A172 (cell line): ENCODE data around the gene CRYBA1. TPM values are rescaled to one million over a fixed set of nuclear protein-coding genes. Genes with fewer than 3 reads are reported as not detected.
A peak's percentile ranks its signal among the peaks of the same experiment; 100 is the strongest.
"Not testable (repeated sequence)": the region's sequence is repeated elsewhere in the genome, so short reads cannot be mapped to it uniquely, and the experiment has no call there.

Source experiments
- DNase-seq: peaks from one replicate; pipeline ENCODE4 v3.0.0-alpha.2; 2015; ENCODE audit warnings: low spot score
- total RNA-seq: library from RNA; depleted of rRNA; stranded (reverse); fragments of >200 nt; shearing (Covaris generic); gene quantifications from 2 replicates; pipeline ENCODE4 v1.2.3, GENCODE V29; 2014

Gene CRYBA1
- total RNA-seq, 1 experiment from 2014 or later = not detected

DNA sequence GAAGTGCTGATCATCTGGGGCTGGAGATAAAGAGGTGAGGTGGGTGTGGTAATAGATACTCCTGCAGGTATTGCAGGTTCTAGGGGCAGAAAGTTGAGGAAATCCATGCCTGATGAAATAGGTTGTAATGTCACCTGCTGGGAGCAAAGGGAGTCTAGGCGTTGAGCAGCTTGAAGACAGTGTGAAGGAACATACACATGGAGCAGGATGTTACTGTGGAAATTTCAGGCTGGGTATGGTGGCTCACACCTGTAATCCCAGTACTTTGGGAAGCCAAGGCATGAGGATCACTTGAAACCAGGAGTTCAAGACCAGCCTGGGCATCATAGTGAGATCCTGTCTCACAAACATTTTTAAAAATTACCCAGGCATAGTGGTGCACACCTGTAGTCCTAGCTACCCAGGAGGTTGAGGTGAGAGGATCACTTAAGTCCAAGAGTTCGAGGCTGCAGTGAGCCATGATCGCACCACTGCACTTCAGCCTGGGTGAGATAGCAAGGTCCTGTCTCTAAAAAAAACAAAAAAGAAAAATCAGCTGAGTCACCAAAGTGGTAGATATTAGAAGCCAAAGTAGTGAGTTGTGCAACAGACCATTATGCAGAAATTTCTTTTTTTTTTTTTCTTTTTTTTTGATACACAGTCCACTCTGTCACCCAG is 9.1 kb upstream of the CRYBA1 start:
- DNase-seq = no peak

DNA sequence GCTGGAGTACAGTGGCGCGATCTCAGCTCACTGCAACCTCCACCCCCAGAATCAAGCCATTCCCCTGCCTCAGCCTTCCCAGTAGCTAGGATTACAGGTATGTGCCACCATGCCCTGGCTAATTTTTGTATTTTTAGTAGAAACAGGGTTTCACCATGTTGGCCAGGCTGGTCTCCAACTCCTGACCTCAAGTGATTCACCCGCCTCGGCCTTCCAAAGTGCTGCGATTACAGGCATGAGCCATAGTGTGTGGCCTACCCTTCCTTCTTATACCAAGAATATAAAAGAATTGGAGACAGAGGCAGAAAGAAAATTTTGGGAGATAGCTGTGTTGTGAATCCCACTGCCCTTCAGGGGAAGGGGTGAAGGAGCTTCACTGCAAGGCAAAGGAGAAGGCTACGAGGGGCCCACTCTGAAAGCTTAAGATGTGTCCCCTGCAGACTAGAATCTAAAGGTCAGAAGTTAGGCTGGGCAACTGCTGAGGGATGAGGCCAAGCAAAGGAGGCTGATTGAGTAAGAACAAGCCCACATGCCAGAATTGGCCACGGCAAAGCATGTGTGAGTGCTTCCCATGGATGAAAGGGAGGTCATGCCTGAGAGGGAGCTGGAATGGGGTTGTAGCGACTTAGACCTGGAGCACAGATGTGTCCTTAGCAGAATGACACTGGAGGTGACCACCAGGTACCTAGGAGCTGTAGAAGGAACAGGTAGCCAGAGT is 8.4 kb upstream of the CRYBA1 start:
- DNase-seq = no peak

- DNase-seq = peak; percentile 74
Measured at GRCh38 chr17:29240477-29240876, 6.2 kb upstream of the CRYBA1 start.

DNA sequence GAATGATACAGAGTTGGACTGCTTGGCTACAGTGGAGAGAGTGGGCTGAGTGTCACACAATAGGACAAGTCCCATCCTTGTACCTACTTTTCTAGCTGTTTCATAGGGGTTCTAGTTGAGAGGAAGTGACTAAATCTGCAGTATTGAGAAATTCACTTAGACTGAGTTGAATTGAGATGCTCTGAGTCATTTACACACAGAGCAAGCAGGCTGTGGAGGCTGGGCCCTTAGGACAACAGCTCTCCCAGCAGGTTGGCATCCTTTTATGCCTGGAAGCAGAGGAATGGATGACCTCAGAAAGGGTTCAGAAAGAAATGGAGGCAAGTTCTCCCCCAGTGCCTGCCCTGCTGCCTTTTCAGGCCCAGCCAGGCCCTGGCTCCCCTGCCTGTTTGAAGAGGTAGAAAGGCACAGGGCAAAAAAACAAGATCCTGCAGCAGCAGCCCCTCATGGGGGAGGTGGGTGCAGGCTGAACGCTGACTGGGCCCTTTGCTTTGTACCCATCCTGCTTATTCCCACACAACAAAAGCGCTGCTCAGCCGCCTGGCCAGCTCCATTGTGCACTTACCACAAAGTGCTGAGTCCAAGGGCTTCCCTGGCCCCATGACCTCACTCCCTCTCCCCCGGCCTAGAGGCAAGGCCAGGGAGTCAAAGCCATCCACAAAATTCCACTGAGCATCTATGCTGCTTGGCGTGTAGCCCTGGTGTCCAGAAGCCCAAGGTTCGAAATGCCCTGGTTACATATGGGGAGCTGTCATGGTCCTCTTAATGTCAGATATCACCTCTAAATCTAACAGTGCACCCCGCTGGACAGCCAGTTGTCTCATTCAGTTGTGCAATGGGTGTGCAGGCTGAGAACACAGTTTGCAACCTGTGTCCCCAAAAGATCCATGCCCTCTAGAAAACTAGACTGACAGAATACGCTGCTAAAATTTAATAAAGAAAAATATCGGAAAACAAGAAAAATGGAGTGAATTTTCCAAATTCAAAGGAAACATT is 5.4 kb upstream of the CRYBA1 start:
- peak; percentile 99 for DNase-seq

- no peak for DNase-seq
Measured at GRCh38 chr17:29242051-29242450, 4.6 kb upstream of the CRYBA1 start.

DNA sequence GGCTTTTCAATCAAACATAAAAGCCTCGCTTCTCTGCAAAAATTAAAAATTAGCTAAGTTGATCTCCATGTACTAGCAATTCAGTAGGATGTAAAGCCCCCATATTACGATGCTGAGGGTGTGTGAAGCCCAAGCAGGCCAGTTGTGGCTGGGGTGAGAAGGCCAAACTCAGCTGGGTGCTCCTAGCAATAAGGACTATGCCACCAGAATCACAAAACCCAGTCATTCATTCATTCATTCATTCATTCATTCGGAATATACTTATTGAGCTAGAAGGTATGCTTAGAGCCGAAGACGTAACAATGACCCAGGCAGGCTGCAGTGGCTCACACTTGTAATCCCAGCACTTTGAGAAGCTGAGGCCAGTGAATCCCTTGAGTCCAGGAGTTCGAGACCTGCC is 3.9 kb upstream of the CRYBA1 start:
- DNase-seq = no peak

- peak; percentile 58 for DNase-seq
Measured at GRCh38 chr17:29243792-29244191, 2.9 kb upstream of the CRYBA1 start.

GRCh38 chr17:29245401-29245800 is 1.3 kb upstream of the CRYBA1 start:
- DNase-seq = no peak

DNA sequence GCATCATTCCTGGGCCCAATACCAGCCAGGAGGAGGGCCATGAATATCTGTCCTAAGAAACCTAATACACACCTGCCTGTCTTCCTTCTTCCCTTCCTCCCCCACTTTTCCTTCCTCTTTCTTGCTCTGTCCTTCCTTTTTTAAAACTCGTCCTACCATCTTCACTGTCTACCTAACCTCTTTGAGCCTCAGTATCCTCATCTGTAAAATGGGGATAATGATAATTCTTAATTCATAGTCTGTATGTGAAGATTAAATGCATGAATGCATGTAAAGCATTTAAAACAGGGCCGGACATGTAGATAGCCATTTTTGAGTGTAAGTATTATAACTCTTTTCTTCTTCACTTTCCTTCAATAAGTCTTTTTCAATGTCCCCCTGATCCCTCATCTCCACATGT is 560 bp downstream of the CRYBA1 start:
- no peak for DNase-seq

GRCh38 chr17:29248845-29249244 is 2.2 kb downstream of the CRYBA1 start:
- DNase-seq = no peak

GRCh38 chr17:29250666-29251065 is 4.0 kb downstream of the CRYBA1 start:
- no peak for DNase-seq

GRCh38 chr17:29251184-29251583 is 4.5 kb downstream of the CRYBA1 start:
- no peak for DNase-seq

DNA sequence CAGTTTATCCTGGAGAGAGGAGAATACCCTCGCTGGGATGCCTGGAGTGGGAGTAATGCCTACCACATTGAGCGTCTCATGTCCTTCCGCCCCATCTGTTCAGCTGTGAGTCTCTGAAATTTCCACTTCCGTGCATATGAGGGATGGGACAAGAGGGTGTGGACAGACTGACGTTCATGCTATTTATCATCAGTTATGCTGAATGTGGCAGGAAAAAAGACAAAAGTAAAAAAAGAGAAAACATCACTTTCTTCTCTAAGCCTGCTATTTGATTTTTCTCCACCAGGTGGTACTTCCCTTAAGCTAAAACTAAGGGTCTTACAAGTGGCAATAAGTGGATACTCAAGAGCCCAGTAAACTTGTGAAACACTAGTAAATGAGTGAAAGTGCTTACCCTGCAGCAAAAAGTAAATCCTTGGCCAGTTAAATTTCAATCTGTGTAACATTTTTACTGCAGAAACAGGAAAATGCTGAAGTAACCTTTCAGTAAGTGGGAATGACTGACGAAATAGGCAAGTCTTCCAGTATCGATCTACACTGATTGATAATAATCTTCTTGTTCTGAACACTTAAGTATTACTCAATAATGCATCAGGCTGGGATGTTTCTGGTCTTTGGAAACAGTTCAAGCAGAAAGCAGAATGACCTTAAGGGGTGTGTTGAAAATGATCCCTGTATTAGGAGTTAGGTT is 5.6 kb downstream of the CRYBA1 start:
- no peak for DNase-seq

GRCh38 chr17:29253037-29253436 is 6.4 kb downstream of the CRYBA1 start:
- no peak for DNase-seq

- no peak for DNase-seq
Measured at GRCh38 chr17:29255926-29256522, 9.4 kb downstream of the CRYBA1 start.

DNA sequence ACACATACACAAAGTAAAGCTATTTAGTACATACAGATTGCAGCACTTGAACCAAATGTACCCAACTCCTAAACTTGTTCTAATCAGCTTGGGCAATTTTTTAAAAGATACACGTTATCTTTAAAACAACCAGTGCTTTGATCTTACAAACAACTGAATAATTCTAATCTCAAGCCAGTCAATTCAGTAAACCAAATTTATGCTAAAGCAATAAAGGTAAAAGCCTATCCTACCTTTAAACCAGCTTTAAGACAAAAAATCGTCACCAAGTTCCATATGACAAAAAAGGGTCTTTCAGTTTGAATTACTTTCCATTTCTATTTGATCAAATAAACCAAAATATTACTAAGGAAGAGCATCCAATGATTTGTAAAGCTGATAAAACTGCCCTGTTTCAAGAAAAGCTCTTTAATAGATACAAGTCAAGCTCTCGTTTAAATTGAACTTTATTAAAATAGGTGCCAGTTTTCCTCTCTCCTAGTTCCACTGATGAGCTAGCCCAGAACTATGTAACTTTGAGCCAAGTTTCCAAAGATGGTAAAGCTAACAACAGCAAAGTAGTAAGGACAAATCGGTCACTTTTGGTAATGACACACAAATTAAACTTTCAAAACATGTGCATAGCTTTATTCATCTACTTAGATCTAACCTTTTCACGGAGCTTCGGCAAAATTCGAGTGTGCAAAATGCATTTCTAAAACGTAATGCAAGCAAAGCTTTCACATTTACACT is 10.2 kb downstream of the CRYBA1 start:
- peak; percentile 40 for DNase-seq

GRCh38 chr17:29257756-29258155 is 11.1 kb downstream of the CRYBA1 start:
- DNase-seq = no peak

DNA sequence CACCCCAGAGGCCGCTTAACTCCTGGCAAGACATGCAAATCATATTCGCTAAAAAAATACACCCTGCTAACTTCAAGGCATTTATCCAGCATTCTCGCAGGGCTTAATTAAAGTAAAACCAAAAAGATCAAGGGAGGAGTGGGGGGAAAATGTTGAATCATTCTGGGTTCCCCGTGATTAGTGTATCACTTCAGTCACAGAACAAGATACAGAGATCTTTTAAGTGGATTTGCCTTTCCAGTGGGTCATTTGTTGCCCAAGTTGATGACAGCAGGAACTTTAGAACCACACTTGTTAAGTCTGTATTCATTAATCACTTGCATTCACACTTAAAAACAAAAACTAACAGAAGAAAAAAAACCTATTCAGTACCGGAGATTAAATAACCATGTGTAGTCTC is 17.3 kb downstream of the CRYBA1 start:
- no peak for DNase-seq

DNA sequence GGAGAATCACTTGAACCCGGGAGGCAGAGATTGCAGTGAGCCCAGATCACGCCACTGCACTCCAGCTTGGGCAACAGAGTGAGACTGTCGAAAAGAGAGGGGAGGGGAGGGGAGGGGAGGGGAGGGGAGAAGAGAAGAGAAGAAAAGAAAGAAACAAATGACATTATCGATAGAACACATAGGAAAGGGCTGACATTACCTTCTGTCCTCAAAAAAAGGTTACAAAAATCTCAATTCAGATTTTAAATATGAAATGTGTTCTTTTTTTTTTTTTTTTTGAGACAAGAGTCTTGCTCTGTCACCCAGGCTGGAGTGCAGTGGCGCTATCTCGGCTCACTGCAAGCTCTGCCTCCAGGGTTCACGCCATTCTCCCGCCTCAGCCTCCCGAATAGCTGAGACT is 25.3 kb downstream of the CRYBA1 start:
- DNase-seq = not testable (repeated sequence)

GRCh38 chr17:29273924-29274323 is 27.3 kb downstream of the CRYBA1 start:
- no peak for DNase-seq

DNA sequence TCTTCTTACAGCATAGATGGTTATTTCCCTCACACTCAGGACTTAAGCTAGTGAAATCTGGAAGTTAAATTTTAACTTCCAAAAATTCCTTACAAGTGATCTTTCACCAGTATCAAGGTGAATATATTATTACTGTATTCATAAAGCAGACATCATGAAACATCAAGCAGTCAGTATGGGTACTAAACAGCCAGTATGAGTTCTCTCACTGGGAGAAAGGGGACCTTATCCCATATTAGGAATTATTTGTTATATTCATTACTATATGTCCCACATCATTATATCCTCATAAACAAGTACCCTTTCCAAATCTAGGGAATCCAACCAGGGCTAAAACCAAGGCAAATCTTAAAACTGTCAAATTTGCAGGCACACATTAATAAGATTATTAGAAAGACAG is 32.0 kb downstream of the CRYBA1 start:
- DNase-seq = no peak
